Muscle layer of duodenum (tissue), 2 donors: ENCODE measurements around the gene HELT.
"Not testable (repeated sequence)": the region's sequence is repeated elsewhere in the genome, so short reads cannot be mapped to it uniquely, and the experiment has no call there.

Experiments
- H3K27ac ChIP-seq: one replicate; pipeline ENCODE4 v1.7.0; 2013; ENCODE audit warnings: mild to moderate bottlenecking, low read length
- H3K27me3 ChIP-seq: one replicate; pipeline ENCODE4 v1.7.0; 2013; ENCODE audit warnings: low read depth, mild to moderate bottlenecking, control low read depth, low read length
- H3K36me3 ChIP-seq, 2 donors: one replicate each; pipeline ENCODE4 v1.7.0; 2013; ENCODE audit warnings: low read length in 2 of 2, control low read depth in 1 of 2, mild to moderate bottlenecking in 1 of 2; ENCODE audit not compliant: insufficient read depth in 2 of 2, control insufficient read depth in 1 of 2
- H3K4me1 ChIP-seq, 2 donors: one replicate each; pipeline ENCODE4 v1.7.0; 2013; ENCODE audit warnings: low read length in 2 of 2, mild to moderate bottlenecking in 2 of 2, control low read depth in 1 of 2, moderate library complexity in 1 of 2; ENCODE audit not compliant: insufficient read depth in 2 of 2, control insufficient read depth in 1 of 2
- H3K4me3 ChIP-seq, 2 donors: one replicate each; pipeline ENCODE4 v1.7.0; 2013; ENCODE audit warnings: low read length in 2 of 2, low read depth in 1 of 2, mild to moderate bottlenecking in 1 of 2
- H3K9me3 ChIP-seq, 2 donors: one replicate each; pipeline ENCODE4 v1.7.0; 2013; ENCODE audit warnings: low read length in 2 of 2, control low read depth in 1 of 2, mild to moderate bottlenecking in 1 of 2; ENCODE audit not compliant: control insufficient read depth in 1 of 2
- donor health status: healthy.

Gene HELT

GRCh38 chr4:185017964-185018772 is at the start of gene HELT:
Gene HELT (plus strand): TSS chr4:185018490. CDS start chr4:185018929, 439 bp downstream.
- Histone ChIP-seq H3K27ac (no peak within 1 kb of the TSS), H3K36me3 (no peaks in the 10 kb centered on the region), H3K9me3 (no peaks in the 10 kb centered on the region), H3K4me3 (no peak within 1 kb of the TSS), H3K4me1 (peaks cover 0 to 51% of the 10 kb centered on the region in 2 donors), H3K27me3 (peaks cover 43% of the 10 kb centered on the region)

GRCh38 chr4:184968784-184969201 is 49.5 kb upstream of the HELT start:
- H3K4me3 ChIP-seq = no peak overlapping the region
- H3K36me3 ChIP-seq = no peaks in the 10 kb centered on the region
- H3K27ac ChIP-seq = no peak overlapping the region

GRCh38 chr4:184969610-184970009 is 48.7 kb upstream of the HELT start:
- H3K4me1 ChIP-seq = no peaks in the 10 kb centered on the region
- no peaks in the 10 kb centered on the region for H3K36me3 ChIP-seq
- no peak overlapping the region for H3K27ac ChIP-seq
- no peak overlapping the region for H3K4me3 ChIP-seq
- H3K9me3 ChIP-seq = no peaks in the 10 kb centered on the region
- H3K27me3 ChIP-seq = no peaks in the 10 kb centered on the region

More at GRCh38 chr4:184968784-184969201, 49.5 kb upstream of the HELT start:
- no peaks in the 10 kb centered on the region for H3K9me3 ChIP-seq
- no peaks in the 10 kb centered on the region for H3K27me3 ChIP-seq
- no peaks in the 10 kb centered on the region for H3K4me1 ChIP-seq

- Histone ChIP-seq H3K36me3 (no peaks in the 10 kb centered on the region), H3K4me1 (no peaks in the 10 kb centered on the region), H3K4me3 (no peak overlapping the region)
Measured at GRCh38 chr4:184972991-184973390, 45.3 kb upstream of the HELT start.

GRCh38 chr4:184976348-184976747 is 41.9 kb upstream of the HELT start:
- H3K27ac ChIP-seq, H3K4me1 ChIP-seq, H3K27me3 ChIP-seq, H3K4me3 ChIP-seq, H3K9me3 ChIP-seq, H3K36me3 ChIP-seq: not testable (repeated sequence)

More at GRCh38 chr4:184972991-184973390, 45.3 kb upstream of the HELT start:
- Histone ChIP-seq H3K9me3 (no peaks in the 10 kb centered on the region), H3K27me3 (no peaks in the 10 kb centered on the region), H3K27ac (no peak overlapping the region)

- Histone ChIP-seq H3K27ac (no peak overlapping the region), H3K36me3 (no peaks in the 10 kb centered on the region), H3K9me3 (no peaks in the 10 kb centered on the region), H3K27me3 (no peaks in the 10 kb centered on the region), H3K4me1 (no peaks in the 10 kb centered on the region), H3K4me3 (no peak overlapping the region)
Measured at GRCh38 chr4:184977747-184978146, 40.5 kb upstream of the HELT start.

- no peaks in the 10 kb centered on the region for H3K4me1 ChIP-seq
- no peaks in the 10 kb centered on the region for H3K36me3 ChIP-seq
- H3K27me3 ChIP-seq = no peaks in the 10 kb centered on the region
- H3K27ac ChIP-seq = no peak overlapping the region
- no peak overlapping the region for H3K4me3 ChIP-seq
- H3K9me3 ChIP-seq = no peaks in the 10 kb centered on the region
Measured at GRCh38 chr4:184978211-184978610, 40.1 kb upstream of the HELT start.

GRCh38 chr4:184979461-184980124 is 38.7 kb upstream of the HELT start:
- H3K4me1 ChIP-seq = peaks cover 0 to 3% of the 10 kb centered on the region in 2 donors
- no peak overlapping the region for H3K4me3 ChIP-seq
- H3K36me3 ChIP-seq = no peaks in the 10 kb centered on the region
- no peak overlapping the region for H3K27ac ChIP-seq
- H3K27me3 ChIP-seq = no peaks in the 10 kb centered on the region
- H3K9me3 ChIP-seq = no peaks in the 10 kb centered on the region

- Histone ChIP-seq H3K4me3 (no peak overlapping the region), H3K36me3 (no peaks in the 10 kb centered on the region), H3K27me3 (no peaks in the 10 kb centered on the region), H3K9me3 (no peaks in the 10 kb centered on the region), H3K4me1 (peaks cover 0 to 3% of the 10 kb centered on the region in 2 donors), H3K27ac (no peak overlapping the region)
Measured at GRCh38 chr4:184980261-184980660, 38.0 kb upstream of the HELT start.

GRCh38 chr4:184983672-184984356 is 34.5 kb upstream of the HELT start:
- no peak overlapping the region for H3K27ac ChIP-seq
- no peaks in the 10 kb centered on the region for H3K27me3 ChIP-seq
- no peaks in the 10 kb centered on the region for H3K36me3 ChIP-seq
- no peaks in the 10 kb centered on the region for H3K9me3 ChIP-seq
- H3K4me3 ChIP-seq = no peak overlapping the region
- peaks cover 0 to 3% of the 10 kb centered on the region in 2 donors for H3K4me1 ChIP-seq

GRCh38 chr4:184987493-184988031 is 30.7 kb upstream of the HELT start:
- Histone ChIP-seq H3K36me3 (no peaks in the 10 kb centered on the region), H3K4me1 (peaks cover 0 to 3% of the 10 kb centered on the region in 2 donors), H3K9me3 (no peaks in the 10 kb centered on the region)

More at GRCh38 chr4:184987493-184988031, 30.7 kb upstream of the HELT start:
- no peak overlapping the region for H3K4me3 ChIP-seq
- H3K27me3 ChIP-seq = no peaks in the 10 kb centered on the region
- H3K27ac ChIP-seq = no peak overlapping the region
